A172 (cell line): ENCODE data around the gene IGFL4. TPM values are rescaled to one million over a fixed set of nuclear protein-coding genes. Genes with fewer than 3 reads are reported as not detected.

Experiments
- DNase-seq: peaks from one replicate; pipeline ENCODE4 v3.0.0-alpha.2; 2015; ENCODE audit warnings: low spot score
- total RNA-seq: library from RNA; depleted of rRNA; stranded (reverse); fragments of >200 nt; shearing (Covaris generic); gene quantifications from 2 replicates; pipeline ENCODE4 v1.2.3, GENCODE V29; 2014; rRNA removed

The IGFL4 gene
- total RNA-seq, 1 experiment from 2014 or later = not detected

DNA sequence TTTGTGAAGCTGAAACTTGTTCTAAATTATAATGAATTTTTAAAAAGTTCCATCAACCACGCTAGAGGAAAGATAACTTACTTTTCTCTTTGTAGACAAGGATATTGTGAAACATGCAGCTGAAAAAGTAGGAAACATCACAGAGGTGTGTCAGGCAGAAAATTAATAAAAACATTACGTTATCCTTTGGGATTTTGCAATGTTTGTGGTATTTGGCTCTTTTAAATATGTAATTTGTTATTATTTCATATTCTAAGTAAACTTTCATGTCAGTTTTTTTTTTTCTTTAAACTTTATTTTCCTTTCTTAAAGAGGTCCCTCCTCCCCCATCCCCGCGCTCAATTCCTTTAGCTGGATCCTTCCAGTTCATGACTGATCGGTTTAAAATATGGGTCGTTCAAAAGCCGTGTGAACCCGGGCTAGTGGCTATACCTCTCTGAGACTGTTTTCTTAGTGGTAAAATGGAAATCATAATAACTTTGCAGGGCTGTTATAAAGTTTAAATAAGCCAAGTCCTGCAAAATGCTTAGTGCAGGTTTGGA, 46.3 kb downstream of the IGFL4 start:
- no peak for DNase-seq

- DNase-seq = no peak
These were observed 50.6 kb downstream of the IGFL4 start for GRCh38 chr19:45990113-45990728.

Other genes with a start within 250 kb of the IGFL4 start
- gene DMWD, start 248.2 kb downstream of the IGFL4 start, total RNA-seq = 14.8 and 27.0 TPM in 2 replicates
- gene RSPH6A, start 225.7 kb downstream of the IGFL4 start, total RNA-seq = not detected in 2 replicates
- 18.6 and 25.5 TPM in 2 replicates for gene SYMPK, start 177.9 kb downstream of the IGFL4 start, total RNA-seq
- not detected in 2 replicates for gene FOXA3, start 176.7 kb downstream of the IGFL4 start, total RNA-seq
- gene IRF2BP1, start 154.9 kb downstream of the IGFL4 start, total RNA-seq = 16.2 and 24.6 TPM in 2 replicates
- 0.48 and 1.1 TPM in 2 replicates for gene MYPOP, start 138.4 kb downstream of the IGFL4 start, total RNA-seq
- not detected in 2 replicates for gene NANOS2, start 126.2 kb downstream of the IGFL4 start, total RNA-seq
- 0.17 and 0.53 TPM in 2 replicates for gene NOVA2, start 67.1 kb downstream of the IGFL4 start, total RNA-seq
- gene CCDC61, start 45.5 kb downstream of the IGFL4 start, total RNA-seq = 2.4 and 3.1 TPM in 2 replicates
- not detected in 2 replicates for gene PGLYRP1, start 17.9 kb downstream of the IGFL4 start, total RNA-seq
- gene IGFL3, start 83.7 kb upstream of the IGFL4 start, total RNA-seq = 0.53 TPM in 1 of 2 replicates, not detected in the other
- gene IGFL2, start 107.2 kb upstream of the IGFL4 start, total RNA-seq = not detected in 2 replicates
- 0.67 TPM in 1 of 2 replicates, not detected in the other for gene IGFL1, start 188.7 kb upstream of the IGFL4 start, total RNA-seq